ENCODE results near the gene FAM151A. TPM values are rescaled to one million over a fixed set of nuclear protein-coding genes. Genes with fewer than 3 reads are reported as not detected.
A peak's percentile ranks its signal among the peaks of the same experiment; 100 is the strongest.

The FAM151A gene
- total and polyA plus RNA-seq, 2 of the 13 experiments (the other 11 are each of a cell fraction or from before 2014, with no cell fraction given), result 0.29 to 3.6 TPM

- no peak for TF ChIP-seq ISL2 (CRISPR knock-in tag; IDR thresholded peaks at IDR 0.05)
Measured at GRCh38 chr1:54581621-54582035, 41.7 kb downstream of the FAM151A start (continued).

- intact Hi-C loops (cut with micrococcal nuclease; ENCODE audit: unreplicated experiment) (no loop called here), in situ Hi-C loops (cut with HindIII; ENCODE audit: extremely low pct_ligation_motif_present, low pct_unique_long_range_greater_than_20kb) (no loop called here)
- Histone ChIP-seq H2AFZ (ENCODE audit: low read length) (no peak overlapping the region), H3K36me3 (replicated peaks in 1 of 2; ENCODE audit: control insufficient read depth in 1 of 2, insufficient read depth in 2 of 2, low read length in 2 of 2) (no peaks in the 10 kb centered on the region), H3K4me2 (ENCODE audit: low read depth, low read length) (peak overlapping the region; percentile 76; the same call in 1 of the 2 replicates), H3K27me3 (ENCODE audit: control insufficient read depth in 1 of 2, insufficient read depth in 2 of 2, low read length in 2 of 2) (no peaks in the 10 kb centered on the region), H3K79me2 (ENCODE audit: insufficient read depth, low read length) (no peaks in the 10 kb centered on the region), H3K4me3 (replicated peaks in 1 of 3; ENCODE audit: insufficient read depth in 1 of 3, low read depth in 2 of 3, low read length in 3 of 3) (no peak overlapping the region), H3K9me3 (ENCODE audit: low read length) (no peaks in the 10 kb centered on the region), H3K27ac (ENCODE audit: extremely low read length, insufficient read depth, low read length) (peak overlapping the region; percentile 10), H3K9ac (ENCODE audit: insufficient read depth, low read depth, low read length) (peak overlapping the region; percentile 36), H4K20me1 (ENCODE audit: insufficient read depth, low read length) (no peaks in the 10 kb centered on the region), H3K4me1 (ENCODE audit: insufficient read depth, low read length) (peaks cover 63% of the 10 kb centered on the region)
- CTCF ChIA-PET (ENCODE audit: low intra/inter-chr PET ratio, low total read pairs), result no interaction called here
- no peak for ATAC-seq
- no peak for DNase-seq (ENCODE audit: low spot score)
- no TSS peak for BruUV-seq (replicated peaks)
- 88% methylated on average over 8 of the region's 11 CpGs for WGBS (ENCODE audit: low lambda C conversion rate)
- POLR2A ChIA-PET, result interaction anchor here (1.1 kb wide), 1 partner anchor 16 kb away, joined by 3 read pairs; no protein-coding TSS in a partner anchor
- TF ChIP-seq ZNF768 (CRISPR knock-in tag; IDR thresholded peaks at IDR 0.05) (no peak), ZMYM3 (CRISPR knock-in tag; IDR thresholded peaks at IDR 0.05) (peak; percentile 22; the same call in 1 of the 2 replicates), JUNB (CRISPR knock-in tag; IDR thresholded peaks at IDR 0.05; ENCODE audit: borderline replicate concordance) (no peak), ZXDC (CRISPR knock-in tag; IDR thresholded peaks at IDR 0.05) (no peak)
- no peak for FAIRE-seq
Measured at GRCh38 chr1:54580856-54581550, 42.3 kb downstream of the FAM151A start.

Data from HepG2 (cell line).